ENCODE measurements around the gene NDUFS3. TPM values are rescaled to one million over a fixed set of nuclear protein-coding genes. Genes with fewer than 3 reads are reported as not detected.

Gene NDUFS3
- total and polyA plus RNA-seq, 2 of the 13 experiments (the other 11 are each of a cell fraction or from before 2014, with no cell fraction given) = 151 to 184 TPM

DNA sequence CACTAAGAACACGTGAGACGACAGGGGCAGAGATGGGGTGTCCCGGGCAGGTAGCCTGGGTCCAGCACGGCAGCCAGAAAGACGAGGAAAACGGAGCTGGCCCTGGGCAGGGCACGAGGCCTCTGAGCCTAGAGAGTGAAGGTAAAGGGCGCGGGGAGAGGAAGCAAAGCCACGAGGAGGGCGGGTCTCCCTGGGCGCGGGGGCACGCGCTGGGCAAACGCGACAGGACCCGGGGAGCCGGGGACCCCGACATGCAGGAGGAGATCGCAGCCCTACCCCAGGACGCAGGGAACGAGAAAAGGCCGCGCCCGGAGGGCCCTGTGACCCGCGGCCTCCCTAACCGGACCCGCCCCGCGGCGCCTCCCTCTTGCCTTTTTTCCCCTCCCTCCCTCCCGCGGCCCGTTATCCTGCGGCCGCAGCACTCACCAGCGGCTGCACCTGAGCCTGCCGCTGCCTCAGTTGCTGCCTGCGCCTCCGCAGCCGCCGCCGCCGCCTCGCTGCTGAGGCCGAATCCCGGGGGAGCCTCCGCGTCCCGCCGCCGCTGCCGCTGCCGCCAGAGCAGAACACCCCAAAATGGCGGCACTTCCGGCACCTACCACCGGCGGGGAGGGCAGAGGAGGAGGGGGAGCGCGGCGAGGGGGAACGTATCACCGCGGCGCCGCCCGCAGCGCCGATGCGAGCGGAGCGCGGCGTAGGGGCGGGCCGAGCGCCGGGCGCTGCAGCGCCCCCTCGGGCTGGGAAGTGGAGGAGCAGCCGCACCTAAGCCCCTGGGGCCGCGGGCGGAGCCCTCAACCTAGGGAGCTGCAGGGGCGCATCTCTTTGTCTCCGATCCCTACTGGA is 26.1 kb upstream of the NDUFS3 start, which contains the start of gene CELF1 (continued):
- TF ChIP-seq YEATS4 (CRISPR knock-in tag; IDR thresholded peaks at IDR 0.05; ENCODE audit: borderline replicate concordance) (peak; percentile 73; the same call in 1 of the 2 replicates), KLF6 (CRISPR knock-in tag; IDR thresholded peaks at IDR 0.05) (peak; percentile 78; the same call in 1 of the 2 replicates), TBX2 (CRISPR knock-in tag; IDR thresholded peaks at IDR 0.05; ENCODE audit: borderline replicate concordance) (no peak; the same call in 1 of the 2 replicates), NR2F2 (IDR thresholded peaks at IDR 0.05; ENCODE audit: borderline replicate concordance, low read depth) (no peak), ESRRA (CRISPR knock-in tag; IDR thresholded peaks at IDR 0.05; ENCODE audit: low read depth) (peak; percentile 52; the same call in 1 of the 2 replicates), ZNF510 (CRISPR knock-in tag; IDR thresholded peaks at IDR 0.05; ENCODE audit: low read depth) (peak; percentile 47; the same call in 1 of the 2 replicates), PHF8 (CRISPR knock-in tag; IDR thresholded peaks at IDR 0.05) (peak; percentile 84), ZNF839 (CRISPR knock-in tag; IDR thresholded peaks at IDR 0.05; ENCODE audit: borderline replicate concordance) (0 out of 2 replicates have a peak, but pooled peaks have one; percentile 35), HMG20A (CRISPR knock-in tag; IDR thresholded peaks at IDR 0.05; ENCODE audit: borderline replicate concordance) (no peak), AKNA (CRISPR knock-in tag; IDR thresholded peaks at IDR 0.05; ENCODE audit: borderline replicate concordance) (no peak), ZBTB1 (CRISPR knock-in tag; IDR thresholded peaks at IDR 0.05; ENCODE audit: borderline replicate concordance) (no peak), RFX1 (IDR thresholded peaks at IDR 0.05) (no peak), SIX1 (CRISPR knock-in tag; IDR thresholded peaks at IDR 0.05; ENCODE audit: borderline replicate concordance) (no peak), ZFAT (CRISPR knock-in tag; conservative IDR thresholded peaks at IDR 0.05) (no peak), YY1 (IDR thresholded peaks at IDR 0.05; ENCODE audit: insufficient read depth, insufficient replicate concordance, low read depth, low read length) (peak; percentile 98), ZNF597 (CRISPR knock-in tag; IDR thresholded peaks at IDR 0.05) (no peak), ZNF205 (CRISPR knock-in tag; IDR thresholded peaks at IDR 0.05) (peak; percentile 76), EED (CRISPR knock-in tag; IDR thresholded peaks at IDR 0.05) (peak; percentile 55; the same call in 1 of the 2 replicates), ATM (IDR thresholded peaks at IDR 0.05; ENCODE audit: borderline replicate concordance) (no peak), ZNF841 (CRISPR knock-in tag; IDR thresholded peaks at IDR 0.05; ENCODE audit: borderline replicate concordance) (no peak), ZNF543 (CRISPR knock-in tag; IDR thresholded peaks at IDR 0.05) (0 out of 2 replicates have a peak, but pooled peaks have one; percentile 35), DMAP1 (CRISPR knock-in tag; IDR thresholded peaks at IDR 0.05) (peak; percentile 73), TFDP1 (CRISPR knock-in tag; IDR thresholded peaks at IDR 0.05; ENCODE audit: borderline replicate concordance) (peak; percentile 49; the same call in 1 of the 2 replicates), ZNF484 (CRISPR knock-in tag; IDR thresholded peaks at IDR 0.05; ENCODE audit: borderline replicate concordance, low read depth) (no peak)

Measured in HepG2 (cell line).